ENCODE data around the gene AGK. TPM values are rescaled to one million over a fixed set of nuclear protein-coding genes. Genes with fewer than 3 reads are reported as not detected.
A peak's percentile ranks its signal among the peaks of the same experiment; 100 is the strongest.

Gene AGK
- total RNA-seq, 4 donors from 2014 or later = 21.0 to 30.8 (median 25.5) TPM

DNA sequence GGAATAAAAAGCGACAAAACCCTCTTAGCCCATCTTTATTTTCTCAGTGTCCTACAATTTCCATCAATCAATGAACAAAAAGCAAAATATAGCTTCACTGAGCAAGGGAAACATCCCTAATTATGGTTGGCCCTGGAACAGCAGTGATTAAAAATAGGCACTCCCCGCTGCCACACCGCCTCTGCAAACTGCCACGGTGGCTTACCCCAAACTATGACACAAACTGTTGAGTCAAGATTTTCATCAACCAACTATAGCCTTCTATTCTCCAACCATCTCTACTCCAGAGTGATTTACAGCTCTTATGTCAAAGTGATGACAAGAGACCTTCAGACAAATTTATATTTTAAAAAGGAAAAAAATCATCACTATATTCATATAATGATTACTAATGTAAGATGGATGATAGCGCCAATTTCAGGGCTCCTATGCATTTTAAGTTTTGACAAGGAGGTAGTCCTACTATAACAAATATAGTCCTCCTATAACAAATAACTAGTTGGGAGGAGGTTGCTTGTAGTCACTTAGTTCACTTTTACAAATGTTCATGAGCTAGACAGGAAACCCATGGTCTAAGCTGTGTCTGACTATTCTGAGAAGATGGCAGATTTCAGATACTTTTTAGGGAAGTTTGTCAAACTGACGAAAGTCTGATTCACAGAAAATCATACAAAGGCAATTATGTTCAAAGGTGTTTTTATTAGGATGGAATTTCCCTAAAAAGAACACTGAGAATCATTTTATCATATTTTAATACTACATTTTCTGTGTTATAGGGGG, 124.4 kb downstream of the AGK start:
- no peak for ATAC-seq
- Histone ChIP-seq H3K36me3 (peaks cover 0 to 65% of the 10 kb centered on the region in 2 donors), H3K27ac (peak overlapping the region in 2 of 4 donors; percentile 9 to 54), H3K9me3 (no peaks in the 10 kb centered on the region), H3K4me3 (no peak overlapping the region), H3K27me3 (no peaks in the 10 kb centered on the region), H3K4me1 (peaks cover 0 to 4% (median 0%) of the 10 kb centered on the region in 3 donors)
- WGBS, 2 donors (ENCODE audit: low coverage in 1 of 2) = 81 to 92% methylated on average over 5 to 6 of the region's 6 CpGs
- TF ChIP-seq CTCF (IDR thresholded peaks at IDR 0.05) = no peak
- no peak for TF ChIP-seq POLR2A (IDR thresholded peaks at IDR 0.05)
- TF ChIP-seq POLR2AphosphoS5 (IDR thresholded peaks at IDR 0.05) = no peak
- no peak for TF ChIP-seq EP300 (IDR thresholded peaks at IDR 0.05)

DNA sequence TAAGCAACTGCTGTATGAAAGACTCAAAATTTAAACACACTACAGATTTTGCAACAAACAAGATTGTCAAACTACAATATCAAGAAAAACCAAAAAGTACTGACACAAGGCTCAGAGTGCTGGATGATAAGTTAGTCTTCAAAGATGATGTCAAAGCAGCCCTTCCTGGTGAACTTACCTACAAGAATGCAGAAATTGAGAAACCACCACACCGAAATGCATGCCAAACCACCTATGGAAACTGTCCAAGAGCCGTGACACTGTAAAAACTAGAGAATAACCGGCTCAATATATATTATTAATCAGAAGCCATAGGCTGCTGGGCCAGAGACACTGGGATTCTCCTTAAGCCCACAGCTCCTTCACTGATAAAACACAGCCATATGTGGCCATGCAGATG, 125.4 kb downstream of the AGK start:
- H3K9me3 ChIP-seq = no peaks in the 10 kb centered on the region
- no peak overlapping the region for H3K27ac ChIP-seq
- WGBS, 2 donors (ENCODE audit: low coverage in 1 of 2) = 88 to 92% methylated on average over 3 of the region's 3 CpGs
- no peaks in the 10 kb centered on the region for H3K27me3 ChIP-seq
- no peak for ATAC-seq
- H3K4me1 ChIP-seq = peaks cover 0 to 4% (median 0%) of the 10 kb centered on the region in 3 donors
- no peak overlapping the region for H3K4me3 ChIP-seq
- peaks cover 0 to 65% of the 10 kb centered on the region in 2 donors for H3K36me3 ChIP-seq
- no peak for TF ChIP-seq CTCF (IDR thresholded peaks at IDR 0.05)
- no peak for TF ChIP-seq POLR2A (IDR thresholded peaks at IDR 0.05)
- TF ChIP-seq EP300 (IDR thresholded peaks at IDR 0.05) = no peak
- no peak for TF ChIP-seq POLR2AphosphoS5 (IDR thresholded peaks at IDR 0.05)

DNA sequence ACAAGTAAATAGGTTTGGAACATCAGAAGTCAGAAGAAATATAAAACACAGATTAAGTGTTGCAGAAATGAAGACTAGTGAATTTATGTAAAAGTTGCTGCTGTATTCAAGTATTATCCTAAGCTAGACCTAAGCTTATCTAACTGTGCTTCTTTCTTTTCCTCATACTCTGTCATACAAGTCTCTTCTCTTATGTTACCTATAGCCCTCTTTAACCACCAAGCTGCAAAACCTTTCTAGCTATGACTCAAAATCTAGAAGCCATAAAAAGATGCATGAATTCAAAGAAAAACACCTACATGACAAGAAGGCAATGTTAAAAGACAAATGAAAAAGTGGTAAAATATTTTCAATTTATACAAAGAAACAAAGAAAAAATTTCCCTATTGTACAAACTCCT, 127.8 kb downstream of the AGK start:
- no peaks in the 10 kb centered on the region for H3K9me3 ChIP-seq
- H3K27me3 ChIP-seq = no peaks in the 10 kb centered on the region
- no peak overlapping the region for H3K27ac ChIP-seq
- no peak overlapping the region for H3K4me3 ChIP-seq
- ATAC-seq = no peak
- H3K36me3 ChIP-seq = peaks cover 0 to 66% of the 10 kb centered on the region in 2 donors
- H3K4me1 ChIP-seq = peaks cover 0 to 4% (median 0%) of the 10 kb centered on the region in 3 donors
- TF ChIP-seq POLR2A (IDR thresholded peaks at IDR 0.05) = no peak

GRCh38 chr7:141685285-141686023, 134.2 kb downstream of the AGK start:
- H3K4me1 ChIP-seq = no peaks in the 10 kb centered on the region
- no peaks in the 10 kb centered on the region for H3K27me3 ChIP-seq
- H3K36me3 ChIP-seq = peaks cover 0 to 63% of the 10 kb centered on the region in 2 donors
- no peak for TF ChIP-seq CTCF (IDR thresholded peaks at IDR 0.05)
- no peak for TF ChIP-seq POLR2AphosphoS5 (IDR thresholded peaks at IDR 0.05)
- TF ChIP-seq POLR2A (IDR thresholded peaks at IDR 0.05) = no peak
- no peak for TF ChIP-seq EP300 (IDR thresholded peaks at IDR 0.05)
- 85 to 87% methylated on average over 13 to 19 of the region's 27 CpGs for WGBS, 2 donors (ENCODE audit: low coverage in 1 of 2)
- ATAC-seq = no peak
- no peak overlapping the region for H3K27ac ChIP-seq
- H3K4me3 ChIP-seq = no peak overlapping the region
- no peaks in the 10 kb centered on the region for H3K9me3 ChIP-seq

DNA sequence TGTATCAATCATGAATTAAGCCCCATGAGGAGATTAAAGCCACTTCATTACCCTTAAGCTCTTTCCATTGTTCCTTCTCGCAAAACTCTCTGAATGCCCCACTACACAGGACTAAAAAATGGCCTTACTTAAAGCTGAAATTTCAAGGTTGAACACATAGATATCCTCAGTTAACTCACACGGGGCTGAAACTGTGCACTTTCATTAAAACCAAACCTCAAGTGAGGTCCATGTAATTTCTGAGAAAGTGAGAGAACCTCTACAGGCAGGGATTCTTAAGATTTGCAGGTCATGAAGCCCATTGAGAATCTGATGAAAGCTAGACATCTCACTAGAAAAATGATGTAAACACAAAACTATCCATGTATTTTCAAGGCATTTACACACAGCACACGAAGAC, 134.9 kb downstream of the AGK start:
- Histone ChIP-seq H3K4me1 (no peaks in the 10 kb centered on the region), H3K27ac (no peak overlapping the region), H3K4me3 (no peak overlapping the region), H3K9me3 (no peaks in the 10 kb centered on the region), H3K36me3 (peaks cover 0 to 57% of the 10 kb centered on the region in 2 donors), H3K27me3 (no peaks in the 10 kb centered on the region)
- WGBS, 2 donors (ENCODE audit: low coverage in 1 of 2) = 84 to 100% methylated on average over 2 to 3 of the region's 3 CpGs
- TF ChIP-seq POLR2AphosphoS5 (IDR thresholded peaks at IDR 0.05) (no peak), CTCF (IDR thresholded peaks at IDR 0.05) (no peak), EP300 (IDR thresholded peaks at IDR 0.05) (no peak), POLR2A (IDR thresholded peaks at IDR 0.05) (no peak)
- no peak for ATAC-seq
